ENCODE measurements around the gene AKR1C1.
"Not testable (repeated sequence)": the region's sequence is repeated elsewhere in the genome, so short reads cannot be mapped to it uniquely, and the experiment has no call there.

Gene AKR1C1

DNA sequence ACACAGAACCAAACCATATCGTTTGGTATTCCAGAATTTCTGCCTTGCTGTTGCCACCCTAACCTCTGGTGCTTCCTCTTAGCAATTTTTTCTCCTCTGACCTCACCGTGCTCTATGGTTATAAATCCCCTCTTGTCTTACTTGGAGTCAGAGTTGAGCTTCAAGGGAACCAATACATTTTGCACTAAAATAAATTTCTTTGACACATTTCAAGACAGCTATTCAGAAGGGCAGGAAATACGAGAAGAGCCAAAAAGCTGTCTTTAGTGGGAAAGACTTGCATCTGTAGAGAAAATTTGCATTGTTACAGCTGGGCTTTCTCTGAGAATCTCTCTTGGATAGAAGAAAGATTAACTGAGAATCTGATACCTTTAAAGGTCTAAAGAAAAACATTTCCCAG lies 54.9 kb downstream of the AKR1C1 start:
- no peak for DNase-seq (ENCODE audit: low read depth in 2 of 2)

- not testable (repeated sequence) for DNase-seq (ENCODE audit: low read depth in 2 of 2)
These were observed 55.6 kb downstream of the AKR1C1 start for GRCh38 chr10:5018671-5019277.

DNA sequence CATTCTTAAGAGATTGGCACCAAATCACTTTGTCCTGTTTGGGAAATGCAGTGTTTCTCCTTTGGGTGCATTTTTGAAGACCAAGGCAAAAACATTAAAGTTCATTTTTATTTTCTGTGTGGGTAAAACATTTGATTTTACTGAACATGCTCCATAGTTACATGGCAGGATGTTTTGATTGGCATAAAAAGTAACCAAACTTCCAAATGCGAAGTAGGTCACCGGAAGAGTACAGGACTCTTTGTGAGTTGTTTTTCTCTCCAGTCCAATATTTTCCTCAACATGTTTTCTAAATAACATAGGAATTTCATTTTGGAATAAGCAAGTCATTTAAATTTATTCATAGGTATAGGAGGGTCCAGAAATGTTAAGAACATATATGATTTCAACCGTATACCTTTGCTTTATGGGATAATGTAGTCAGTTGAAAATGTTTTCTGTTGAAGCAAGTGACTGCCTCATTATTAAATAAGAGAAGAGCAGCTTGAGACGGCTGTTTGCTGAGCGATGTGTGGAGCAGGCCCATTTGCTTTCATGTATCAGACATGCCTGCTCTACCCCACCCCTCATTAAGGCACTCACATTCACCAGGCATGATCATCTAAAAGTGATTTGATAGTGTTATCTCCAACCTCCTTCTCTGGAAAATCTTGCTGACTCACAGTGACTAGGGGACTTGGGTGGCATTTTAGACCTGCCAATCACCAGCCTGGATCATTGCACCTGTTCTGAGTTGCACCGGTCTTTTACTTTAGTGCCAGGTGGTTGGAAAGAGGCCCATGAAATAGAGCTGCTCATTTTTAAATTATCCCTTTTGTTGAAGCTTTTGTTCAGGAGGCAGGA lies 56.8 kb downstream of the AKR1C1 start:
- not testable (repeated sequence) for DNase-seq (ENCODE audit: low read depth in 2 of 2)

DNA sequence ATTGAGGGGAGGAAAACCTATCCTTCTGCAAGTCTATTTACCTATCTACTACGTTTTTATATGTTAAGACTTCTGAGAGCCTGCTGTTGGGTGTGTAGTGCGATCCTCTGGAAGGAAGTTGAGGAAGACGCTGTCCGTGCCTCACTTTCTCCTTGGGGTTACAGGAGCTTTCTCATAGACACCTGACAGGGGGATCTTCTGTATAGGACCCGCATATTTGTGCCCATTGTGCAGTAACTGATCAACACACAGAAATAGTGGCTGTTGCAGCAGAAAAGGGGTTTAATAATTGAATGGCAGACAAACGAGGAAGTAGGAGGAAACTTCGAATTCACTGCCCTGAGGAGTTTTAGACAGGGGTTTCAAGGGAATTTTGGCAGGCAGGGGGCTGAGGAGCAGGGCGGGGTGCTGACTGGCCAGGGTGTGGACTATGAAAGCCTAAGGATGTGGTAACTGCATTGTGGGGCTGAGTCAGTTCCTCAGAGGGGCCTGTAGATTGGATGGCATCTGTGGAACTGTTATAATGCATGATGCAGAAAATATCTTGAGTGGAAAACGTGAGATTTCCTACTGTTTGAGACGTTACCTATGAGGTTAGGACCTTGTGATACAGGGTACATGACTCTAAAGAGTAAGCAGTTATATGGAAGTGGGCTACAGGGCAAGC lies 58.5 kb downstream of the AKR1C1 start:
- DNase-seq (ENCODE audit: low read depth in 2 of 2): not testable (repeated sequence)

DNA sequence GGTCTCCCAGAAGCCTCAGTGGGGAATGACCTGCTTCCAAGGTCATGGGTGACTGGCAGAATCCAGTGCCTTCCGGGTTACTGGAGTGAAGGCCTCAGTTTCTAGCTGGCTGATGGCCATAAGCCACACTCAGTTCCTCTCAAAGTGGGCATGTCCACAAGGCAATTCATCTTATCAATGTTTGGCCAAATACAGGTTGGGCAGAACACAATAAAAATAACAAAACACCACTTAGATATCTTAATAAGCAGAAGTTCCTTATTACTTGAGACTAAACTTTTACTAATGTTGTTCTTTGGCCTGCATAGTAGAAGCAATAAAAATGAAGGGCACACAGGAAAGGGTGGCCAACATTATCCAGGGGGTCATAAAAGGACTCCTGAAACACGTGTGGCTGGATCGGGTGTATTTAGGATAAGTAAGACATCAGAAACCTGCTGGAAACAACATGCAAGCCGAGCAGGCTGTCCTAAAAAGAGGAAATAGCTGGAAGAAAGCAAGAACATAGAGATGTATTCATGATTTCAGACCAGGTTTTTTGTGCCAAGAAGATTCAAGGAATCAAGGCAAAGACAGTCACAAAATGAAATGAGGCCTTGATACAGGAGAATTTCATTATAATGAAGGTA lies 60.1 kb downstream of the AKR1C1 start:
- DNase-seq (ENCODE audit: low read depth in 2 of 2): no peak

DNA sequence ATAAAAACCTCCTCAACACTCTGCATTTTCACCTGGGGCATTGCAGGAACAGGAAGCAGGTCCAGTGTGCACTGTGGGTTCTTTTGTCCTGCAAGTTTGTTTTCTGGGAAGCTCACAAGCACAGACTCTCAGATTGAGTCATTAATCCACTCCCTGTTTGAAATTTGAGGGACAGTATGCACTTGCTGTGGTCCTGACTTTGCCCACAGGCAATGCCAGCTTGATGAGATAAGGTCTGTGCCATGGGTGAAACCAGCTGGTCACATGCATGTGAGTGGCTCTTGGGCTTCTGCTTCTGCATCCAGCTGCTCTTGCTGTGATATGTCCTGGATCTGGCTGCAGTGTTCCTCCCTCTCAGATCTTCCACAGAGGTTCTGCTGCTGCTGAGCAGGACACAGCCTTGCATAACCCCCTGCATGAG lies 62.3 kb downstream of the AKR1C1 start:
- DNase-seq (ENCODE audit: low read depth in 2 of 2): not testable (repeated sequence)

DNA sequence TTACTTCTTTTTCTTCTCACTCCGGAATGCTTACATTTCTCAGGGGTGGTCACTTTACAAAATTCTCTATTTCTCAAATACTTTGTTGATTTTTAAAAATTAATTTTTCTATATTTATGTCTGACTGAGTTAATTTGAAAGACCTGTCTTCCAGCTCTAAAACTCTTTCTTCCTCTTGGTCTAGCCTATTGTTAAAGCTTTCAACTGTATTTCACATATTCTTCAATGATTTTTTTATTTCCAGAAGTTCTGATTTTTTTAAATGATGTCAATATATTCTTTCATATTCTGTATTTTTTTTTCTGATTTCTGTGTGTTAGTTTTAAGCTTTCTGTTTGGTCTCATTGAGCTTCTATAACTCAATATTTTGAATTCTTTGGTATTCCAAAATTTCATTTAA lies 67.8 kb downstream of the AKR1C1 start:
- DNase-seq (ENCODE audit: low read depth in 2 of 2): no peak

GRCh38 chr10:5031588-5031987 lies 68.4 kb downstream of the AKR1C1 start:
- DNase-seq (ENCODE audit: low read depth in 2 of 2): not testable (repeated sequence)

DNA sequence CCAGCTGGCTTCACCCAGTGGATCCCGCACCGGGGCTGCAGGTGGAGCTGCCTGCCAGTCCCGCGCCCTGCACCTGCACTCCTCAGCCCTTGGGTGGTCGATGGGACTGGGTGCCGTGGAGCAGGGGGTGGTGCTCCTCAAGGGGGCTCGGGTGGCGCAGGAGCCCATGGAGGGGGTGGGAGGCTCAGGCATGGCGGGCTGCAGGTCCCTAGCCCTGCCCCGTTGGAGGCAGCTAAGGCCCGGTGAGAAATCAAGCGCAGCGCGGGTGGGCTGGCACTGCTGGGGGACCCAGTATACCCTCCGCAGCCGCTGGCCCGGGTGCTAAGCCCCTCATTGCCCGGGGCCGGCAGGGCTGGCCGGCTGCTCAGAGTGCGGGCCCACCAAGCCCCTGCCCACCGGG lies 69.2 kb downstream of the AKR1C1 start:
- DNase-seq (ENCODE audit: low read depth in 2 of 2): not testable (repeated sequence)
